ENCODE results near the gene ATP5F1E.

DNA sequence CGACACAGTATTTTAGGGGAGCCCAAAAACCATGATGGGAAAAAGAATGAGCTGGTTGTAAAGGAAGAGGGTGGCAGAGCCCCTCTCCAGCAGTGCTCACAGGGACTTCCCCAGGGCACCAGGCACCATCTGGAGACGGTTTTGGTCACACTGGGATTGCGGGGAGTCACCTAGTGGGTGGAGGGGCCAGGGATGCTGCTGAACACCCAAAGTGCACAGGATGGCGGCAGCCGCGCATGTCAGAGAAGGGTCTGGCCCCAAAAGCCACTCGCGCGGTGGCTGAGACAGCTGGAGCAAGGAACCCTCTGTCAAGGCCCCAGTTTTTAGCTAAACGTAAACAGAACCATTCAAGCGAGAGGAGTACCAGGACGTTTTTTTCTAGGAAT lies 35.9 kb downstream of the ATP5F1E start:
- TF ChIP-seq, protein P1, sequence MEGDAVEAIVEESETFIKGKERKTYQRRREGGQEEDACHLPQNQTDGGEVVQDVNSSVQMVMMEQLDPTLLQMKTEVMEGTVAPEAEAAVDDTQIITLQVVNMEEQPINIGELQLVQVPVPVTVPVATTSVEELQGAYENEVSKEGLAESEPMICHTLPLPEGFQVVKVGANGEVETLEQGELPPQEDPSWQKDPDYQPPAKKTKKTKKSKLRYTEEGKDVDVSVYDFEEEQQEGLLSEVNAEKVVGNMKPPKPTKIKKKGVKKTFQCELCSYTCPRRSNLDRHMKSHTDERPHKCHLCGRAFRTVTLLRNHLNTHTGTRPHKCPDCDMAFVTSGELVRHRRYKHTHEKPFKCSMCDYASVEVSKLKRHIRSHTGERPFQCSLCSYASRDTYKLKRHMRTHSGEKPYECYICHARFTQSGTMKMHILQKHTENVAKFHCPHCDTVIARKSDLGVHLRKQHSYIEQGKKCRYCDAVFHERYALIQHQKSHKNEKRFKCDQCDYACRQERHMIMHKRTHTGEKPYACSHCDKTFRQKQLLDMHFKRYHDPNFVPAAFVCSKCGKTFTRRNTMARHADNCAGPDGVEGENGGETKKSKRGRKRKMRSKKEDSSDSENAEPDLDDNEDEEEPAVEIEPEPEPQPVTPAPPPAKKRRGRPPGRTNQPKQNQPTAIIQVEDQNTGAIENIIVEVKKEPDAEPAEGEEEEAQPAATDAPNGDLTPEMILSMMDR (conservative IDR thresholded peaks at IDR 0.05), result no peak
- no peak for TF ChIP-seq EZH2 (IDR thresholded peaks at IDR 0.05; ENCODE audit: low read depth)

All from PC-9 (cell line).